ENCODE measurements around the gene NDUFA7.
"Not testable (repeated sequence)": the region's sequence is repeated elsewhere in the genome, so short reads cannot be mapped to it uniquely, and the experiment has no call there.

Gene NDUFA7

DNA sequence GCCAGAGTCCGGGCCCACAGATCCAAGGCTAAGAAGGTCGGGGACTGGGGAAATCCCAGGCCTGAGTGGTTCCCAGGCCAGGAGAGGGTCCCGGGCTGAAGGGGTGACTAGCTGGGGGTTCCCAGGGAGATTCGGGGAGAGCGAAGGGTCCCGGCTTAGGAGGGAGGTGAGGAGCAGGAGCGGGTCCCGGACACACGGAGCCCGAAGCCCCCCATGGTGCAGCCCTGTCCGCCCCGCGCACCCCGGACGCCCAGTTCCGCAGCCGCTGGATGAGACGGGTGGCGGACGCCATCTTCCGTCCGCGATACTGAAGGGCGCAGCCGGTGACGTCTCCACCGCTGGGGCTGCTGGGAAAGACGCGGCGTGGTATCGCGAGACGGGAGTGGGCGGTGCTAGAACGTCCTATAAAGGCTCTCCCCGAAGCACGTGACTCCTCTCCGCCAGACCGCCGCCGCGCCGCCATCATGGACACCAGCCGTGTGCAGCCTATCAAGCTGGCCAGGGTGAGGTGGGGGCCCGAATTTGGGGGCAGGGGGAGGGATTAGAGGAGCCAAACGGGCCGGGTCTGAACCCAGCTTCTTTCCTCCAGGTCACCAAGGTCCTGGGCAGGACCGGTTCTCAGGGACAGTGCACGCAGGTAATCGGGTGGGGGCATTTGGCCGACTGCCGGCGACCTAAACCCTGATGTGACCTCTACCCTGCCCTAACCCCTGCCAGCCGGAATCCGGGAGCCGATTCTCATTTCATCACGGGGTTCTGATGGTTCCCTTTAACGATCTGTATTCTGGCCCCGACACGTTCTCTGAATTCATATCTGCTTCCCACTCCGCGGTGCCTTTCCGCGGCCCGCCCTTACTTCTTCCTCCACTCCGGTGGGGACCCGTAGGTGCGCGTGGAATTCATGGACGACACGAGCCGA, at the start of gene NDUFA7, which contains the start of gene RPS28:
Gene NDUFA7 (minus strand): TSS at position 309 of the 919 bp plus-strand sequence. CDS start 17 bp downstream, at position 292.
Gene RPS28 (plus strand): TSS at position 430 of the 919 bp plus-strand sequence. CDS start 35 bp downstream, at position 465.
- DNase-seq = peak; percentile 57

DNA sequence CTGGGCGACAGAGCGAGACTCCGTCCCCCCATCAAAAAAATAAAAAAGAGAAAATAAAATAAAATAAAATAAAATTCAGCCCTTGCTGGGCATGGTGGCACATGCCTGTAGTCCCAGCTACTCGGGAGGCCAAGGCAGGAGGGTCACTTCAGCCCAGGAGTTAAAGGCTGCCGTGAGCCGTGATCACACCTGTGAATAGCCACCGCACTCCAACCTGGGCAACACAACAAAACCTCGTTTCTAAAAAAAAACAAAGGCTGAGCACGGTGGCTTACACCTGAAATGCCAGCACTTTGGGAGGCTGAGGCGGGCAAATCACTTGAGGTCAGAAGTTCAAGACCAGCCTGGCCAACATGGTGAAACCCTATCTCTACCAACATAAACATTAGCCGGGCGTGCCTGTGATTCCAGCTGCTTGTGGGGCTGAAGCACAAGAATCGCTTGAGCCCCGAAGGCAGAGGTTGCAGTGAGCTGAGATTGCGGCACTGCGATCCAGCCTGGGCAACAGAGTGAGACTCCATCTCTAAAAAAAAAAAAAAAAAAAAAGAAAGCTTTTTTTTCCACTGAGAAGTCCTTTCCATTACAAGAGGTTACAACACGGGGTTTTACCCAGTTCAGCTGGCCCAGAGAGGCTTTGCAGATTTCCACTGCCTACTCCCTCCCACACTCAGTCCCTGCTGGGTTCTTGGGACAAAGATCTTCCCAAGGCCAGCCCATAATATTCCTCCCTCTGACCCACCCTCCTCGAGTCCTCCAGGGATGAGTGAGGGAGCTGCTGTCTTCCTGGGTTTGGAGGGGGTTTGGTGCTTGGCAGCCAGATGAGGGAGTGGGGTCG, 49.2 kb upstream of the NDUFA7 start:
- no peak for DNase-seq

DNA sequence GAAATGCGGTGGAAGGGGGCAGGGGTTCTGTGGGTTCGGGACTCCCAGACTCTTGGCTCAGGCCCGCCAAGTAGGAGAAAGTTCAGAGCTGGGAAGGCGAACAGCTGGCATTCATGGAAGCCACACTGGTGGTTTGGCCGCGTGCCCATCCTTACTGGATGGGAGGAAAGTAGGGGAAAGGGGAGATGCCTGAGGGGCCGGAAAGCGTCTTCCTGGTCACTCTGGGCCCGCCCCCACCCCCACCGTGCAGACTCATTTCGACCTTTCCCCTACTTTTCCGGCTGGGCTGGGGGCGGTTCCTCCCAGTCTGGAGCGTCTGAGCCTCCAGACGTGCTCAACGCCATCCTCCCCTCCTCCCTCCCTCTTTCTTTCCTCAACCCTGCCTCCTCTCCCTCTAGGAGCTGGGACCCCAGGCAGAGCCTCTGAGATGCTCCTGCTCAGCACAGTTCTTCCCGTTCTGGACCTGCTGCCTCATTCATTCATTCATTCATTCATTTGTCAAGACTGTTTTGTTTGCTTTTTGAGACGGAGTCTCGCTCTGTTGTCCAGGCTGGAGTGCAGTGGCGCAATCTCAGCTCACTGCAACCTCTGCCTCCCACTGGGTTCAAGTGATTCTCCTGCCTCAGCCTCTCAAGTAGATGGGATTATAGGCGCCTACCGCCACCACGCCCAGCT, 46.3 kb upstream of the NDUFA7 start:
- peak; percentile 74 for DNase-seq

DNA sequence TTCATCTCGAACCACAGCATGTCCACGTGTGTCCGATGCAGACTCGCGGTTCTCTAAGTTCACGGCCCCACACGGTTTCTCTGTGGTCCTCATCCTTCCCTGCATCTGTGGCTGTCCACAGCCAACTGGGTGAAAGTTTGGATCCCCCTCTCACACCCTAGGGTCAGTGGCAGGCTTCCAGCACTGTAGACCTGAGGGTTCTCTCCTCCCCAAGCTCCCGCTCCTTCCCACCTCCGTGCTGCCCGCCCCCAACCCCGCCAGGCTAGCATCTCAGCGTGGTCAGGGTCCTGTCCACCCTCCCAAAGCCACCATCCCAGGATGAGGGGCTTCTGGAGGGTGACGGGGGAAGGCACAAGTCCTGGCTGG, 45.8 kb upstream of the NDUFA7 start:
- no peak for DNase-seq

DNA sequence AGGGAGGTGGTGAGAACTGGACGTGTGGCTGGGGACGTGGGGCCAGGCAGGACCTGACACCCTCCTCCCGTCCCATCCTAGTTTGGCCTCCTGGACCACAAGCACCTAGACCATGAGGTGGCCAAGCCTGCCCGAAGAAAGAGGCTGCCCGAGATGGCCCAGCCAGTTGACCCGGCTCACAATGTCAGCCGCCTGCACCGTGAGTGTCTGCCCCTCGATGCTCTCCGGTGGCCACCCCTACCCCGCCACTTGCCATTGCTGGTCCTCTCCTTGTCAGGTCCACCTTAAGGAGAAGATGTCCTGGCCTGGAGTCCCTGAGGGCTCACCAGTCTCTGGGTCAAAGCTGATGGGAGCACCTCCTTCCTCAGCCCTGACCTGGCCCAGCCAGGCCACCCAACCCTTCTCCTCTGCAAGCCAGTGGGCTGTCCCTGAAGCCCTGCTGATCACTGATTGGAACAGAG, 45.0 kb upstream of the NDUFA7 start:
- DNase-seq = no peak

DNA sequence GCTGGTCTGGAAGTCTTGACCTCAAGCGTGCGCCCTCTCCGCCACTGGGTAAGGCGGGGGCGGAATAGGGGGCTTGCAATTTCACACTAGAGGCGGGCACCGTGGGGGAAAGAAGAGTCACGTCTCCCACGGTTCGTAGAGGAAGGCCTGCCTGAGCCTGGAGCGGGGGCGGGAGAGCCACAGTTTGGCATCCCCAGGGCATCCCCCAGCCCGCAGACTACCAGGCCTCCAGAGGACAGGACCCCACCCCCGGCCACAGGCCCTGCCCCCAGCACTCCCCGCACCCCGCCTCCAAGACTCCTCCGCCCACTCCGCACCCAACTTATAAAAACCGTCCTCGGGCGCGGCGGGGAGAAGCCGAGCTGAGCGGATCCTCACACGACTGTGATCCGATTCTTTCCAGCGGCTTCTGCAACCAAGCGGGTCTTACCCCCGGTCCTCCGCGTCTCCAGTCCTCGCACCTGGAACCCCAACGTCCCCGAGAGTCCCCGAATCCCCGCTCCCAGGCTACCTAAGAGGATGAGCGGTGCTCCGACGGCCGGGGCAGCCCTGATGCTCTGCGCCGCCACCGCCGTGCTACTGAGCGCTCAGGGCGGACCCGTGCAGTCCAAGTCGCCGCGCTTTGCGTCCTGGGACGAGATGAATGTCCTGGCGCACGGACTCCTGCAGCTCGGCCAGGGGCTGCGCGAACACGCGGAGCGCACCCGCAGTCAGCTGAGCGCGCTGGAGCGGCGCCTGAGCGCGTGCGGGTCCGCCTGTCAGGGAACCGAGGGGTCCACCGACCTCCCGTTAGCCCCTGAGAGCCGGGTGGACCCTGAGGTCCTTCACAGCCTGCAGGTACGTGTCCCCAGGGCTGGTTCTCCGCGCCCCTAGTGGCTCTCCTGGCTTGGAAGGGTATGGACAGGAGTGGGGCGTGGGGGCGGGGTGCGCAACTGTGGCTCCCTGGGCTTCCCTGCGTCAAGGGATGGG, 42.9 kb upstream of the NDUFA7 start, which contains the start of gene ANGPTL4:
Gene ANGPTL4 (plus strand): TSS at position 353 of the 969 bp plus-strand sequence. CDS start 167 bp downstream, at position 520.
- DNase-seq = peak; percentile 11

DNA sequence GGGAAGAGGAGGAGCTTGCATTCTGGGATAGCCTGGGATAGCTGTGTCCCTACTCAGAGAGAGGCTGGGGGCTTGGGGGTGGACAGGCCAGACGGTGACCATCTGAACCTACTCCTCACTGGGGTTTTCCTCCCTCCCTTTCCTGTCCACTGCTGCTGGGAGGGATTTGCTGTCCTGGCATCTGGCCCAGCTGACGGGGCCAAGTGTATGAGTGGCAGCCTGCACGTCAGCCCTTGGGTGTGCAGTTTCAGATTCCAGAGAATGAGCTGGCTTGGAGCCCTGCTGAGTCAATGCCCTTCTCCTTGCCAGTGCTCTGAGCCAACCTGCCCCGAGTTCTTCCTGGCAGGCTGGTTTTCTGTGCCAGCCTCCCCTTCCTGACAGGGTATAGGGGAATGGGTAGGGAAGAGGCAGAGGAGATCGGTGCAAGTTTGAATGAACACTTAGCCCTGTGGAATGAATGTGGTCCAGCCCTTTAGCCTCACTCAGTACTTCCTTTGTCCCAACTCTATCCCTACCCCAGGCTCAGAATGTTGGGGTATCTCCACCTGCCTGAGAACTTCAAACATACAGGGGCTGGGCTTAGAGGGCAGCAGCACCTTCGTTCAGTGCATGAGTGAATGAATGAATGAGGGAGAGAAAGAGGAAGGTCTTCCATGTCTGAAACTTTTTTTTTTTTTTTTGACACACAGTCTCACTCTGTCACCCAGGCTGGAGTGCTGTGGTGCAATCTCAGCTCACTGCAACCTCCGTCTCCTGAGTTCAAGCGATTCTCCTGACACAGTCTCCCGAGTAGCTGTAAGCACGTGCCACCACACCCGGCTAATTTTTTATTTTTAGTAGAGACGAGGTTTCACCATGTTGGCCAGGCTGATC, 41.0 kb upstream of the NDUFA7 start:
- peak; percentile 83 for DNase-seq

DNA sequence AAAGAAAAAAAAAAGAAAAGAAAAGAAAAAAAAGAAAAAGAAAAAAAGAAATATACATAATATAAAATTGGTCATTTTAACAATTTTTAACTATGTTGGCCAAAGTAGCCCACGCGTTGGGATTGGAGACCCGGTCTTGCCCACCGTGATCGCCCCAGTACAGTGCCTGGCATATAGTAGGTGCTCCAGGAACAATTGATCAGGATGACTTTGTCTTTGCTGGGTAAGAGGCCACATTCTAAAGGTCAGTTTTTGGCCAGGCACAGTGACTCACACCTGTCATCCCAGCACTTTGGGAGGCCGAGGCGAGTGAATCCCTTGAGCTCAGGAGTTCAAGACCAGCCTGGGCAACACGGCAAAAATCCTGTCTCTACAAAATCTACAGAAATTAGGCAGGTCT, 39.0 kb upstream of the NDUFA7 start:
- no peak for DNase-seq

DNA sequence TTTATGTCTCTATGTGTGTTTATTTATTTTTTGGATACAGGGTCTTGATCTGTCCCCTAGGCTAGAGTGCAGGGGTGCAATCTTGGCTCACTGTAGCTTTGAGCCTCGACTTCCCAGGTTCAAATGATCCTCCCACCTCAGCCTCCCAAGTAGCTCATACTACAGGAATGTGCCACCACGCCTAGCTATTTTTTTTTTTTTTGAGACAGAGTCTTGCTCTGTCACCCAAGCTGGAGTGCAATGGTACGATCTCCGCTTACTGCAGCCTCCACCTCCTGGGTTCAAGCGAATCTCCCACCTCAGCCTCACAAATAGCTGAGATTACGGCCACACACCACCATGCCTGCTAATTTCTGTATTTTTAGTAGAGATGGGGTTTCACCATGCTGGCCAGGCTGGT, 37.8 kb upstream of the NDUFA7 start:
- DNase-seq = no peak

DNA sequence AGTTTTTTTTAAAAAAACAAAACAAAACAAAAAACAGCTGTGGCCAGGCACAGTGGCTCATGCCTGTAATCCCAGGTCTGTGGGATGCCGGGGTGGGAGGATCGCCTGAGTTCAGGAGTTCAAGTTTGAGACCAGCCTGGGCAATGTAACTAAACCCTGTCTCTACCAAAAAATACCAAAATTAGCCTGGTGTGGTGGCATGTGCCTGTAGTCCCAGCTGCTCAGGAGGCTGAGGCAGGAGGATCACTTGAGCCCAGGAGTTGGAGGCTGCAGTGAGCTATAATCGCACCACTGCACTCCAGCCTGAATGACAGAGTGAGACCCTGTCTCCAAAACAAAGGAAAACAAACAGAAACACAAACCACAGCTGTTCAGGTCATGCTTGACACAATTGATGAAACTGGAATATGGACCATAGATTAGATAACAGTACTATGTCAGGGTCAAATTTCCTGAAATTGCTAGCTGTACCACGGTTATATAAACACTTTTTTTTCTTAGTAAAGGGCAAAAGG, 35.9 kb upstream of the NDUFA7 start:
- no peak for DNase-seq

DNA sequence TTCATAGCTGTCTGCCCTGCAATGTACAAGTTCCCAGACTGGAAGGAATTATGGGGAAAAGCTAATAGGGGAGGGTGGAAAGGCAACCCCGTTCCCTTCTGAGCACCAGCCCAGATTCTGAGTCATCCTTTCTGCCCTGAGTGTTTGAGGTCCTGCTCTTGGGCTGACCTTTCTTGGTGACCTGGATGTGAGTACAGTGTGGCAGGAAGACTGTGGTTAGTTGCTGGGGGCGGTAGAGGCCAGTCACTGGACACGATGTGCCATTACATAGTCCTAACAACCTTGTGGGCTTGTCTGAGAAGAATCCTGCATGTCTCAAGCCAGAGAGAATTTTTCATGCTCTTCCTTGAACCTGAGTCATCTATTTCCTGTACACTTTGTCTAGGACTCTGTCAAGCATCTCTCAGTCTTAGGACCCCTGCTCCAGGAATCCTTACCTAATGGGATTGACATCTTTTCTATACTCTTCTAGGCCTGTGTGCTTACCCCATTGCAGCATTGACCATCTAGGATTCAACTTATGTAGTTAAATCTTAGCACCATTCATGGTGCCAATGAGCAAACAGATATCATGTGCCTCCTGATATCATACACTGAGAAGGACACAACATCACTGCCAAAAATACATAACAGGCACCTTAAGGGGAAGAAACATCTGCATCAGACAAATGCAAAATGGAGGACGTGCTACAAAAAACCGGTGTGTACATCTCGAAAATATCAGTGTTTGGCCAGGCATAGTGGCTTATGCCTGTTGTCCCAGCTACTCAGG, 34.6 kb upstream of the NDUFA7 start:
- DNase-seq = no peak

DNA sequence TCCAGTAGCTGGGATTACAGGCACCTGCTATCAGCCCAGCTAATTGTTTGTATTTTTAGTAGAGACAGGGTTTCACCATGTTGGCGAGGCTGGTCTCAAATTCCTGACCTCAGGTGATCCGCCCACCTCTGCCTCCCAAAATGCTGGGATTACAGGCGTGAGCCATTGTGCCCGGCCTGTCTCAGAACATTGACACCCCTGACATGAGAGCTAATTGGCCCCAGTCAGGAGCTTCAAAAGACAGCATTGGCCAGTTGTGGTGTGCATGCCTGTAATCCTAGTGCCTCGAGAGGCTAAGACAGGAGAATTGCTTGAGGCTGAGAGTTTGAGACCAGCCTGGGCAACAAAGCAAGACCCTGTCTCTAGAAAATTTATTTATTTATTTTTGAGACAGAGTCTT, 31.7 kb upstream of the NDUFA7 start:
- not testable (repeated sequence) for DNase-seq

DNA sequence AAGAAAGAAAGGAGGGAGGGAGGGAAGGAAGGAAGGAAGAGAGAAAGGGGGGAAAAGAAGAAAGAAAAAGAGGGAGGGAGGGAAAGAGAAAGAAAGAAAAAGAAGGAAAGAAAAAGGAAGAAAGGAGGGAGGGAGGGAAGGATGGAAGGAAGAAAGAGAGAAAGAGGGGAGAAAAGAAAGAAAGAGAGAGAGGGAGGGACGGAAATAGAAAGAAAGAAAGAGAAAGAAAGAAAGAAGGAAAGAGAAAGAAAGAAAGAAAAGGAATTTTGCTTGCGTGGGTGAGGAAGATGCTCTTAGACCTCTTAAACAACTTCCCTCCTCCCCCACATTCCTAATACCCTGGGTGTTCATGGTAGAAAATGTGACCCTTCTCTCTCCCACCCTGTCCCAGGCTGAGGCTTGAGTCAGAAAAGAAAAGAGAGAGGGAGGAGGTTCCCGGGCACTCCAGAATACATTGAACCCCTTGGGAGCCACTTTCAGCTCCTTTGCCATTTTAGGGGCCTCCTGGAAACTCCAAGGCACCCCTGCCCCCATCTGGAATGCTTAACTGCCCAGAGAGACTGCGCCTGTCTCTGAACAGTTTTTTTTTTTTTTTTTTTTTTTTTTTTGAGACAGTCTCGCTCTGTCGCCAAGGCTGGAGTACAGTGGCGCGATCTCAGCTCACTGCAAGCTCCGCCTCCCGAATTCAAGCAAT, 31.1 kb upstream of the NDUFA7 start:
- DNase-seq = no peak

DNA sequence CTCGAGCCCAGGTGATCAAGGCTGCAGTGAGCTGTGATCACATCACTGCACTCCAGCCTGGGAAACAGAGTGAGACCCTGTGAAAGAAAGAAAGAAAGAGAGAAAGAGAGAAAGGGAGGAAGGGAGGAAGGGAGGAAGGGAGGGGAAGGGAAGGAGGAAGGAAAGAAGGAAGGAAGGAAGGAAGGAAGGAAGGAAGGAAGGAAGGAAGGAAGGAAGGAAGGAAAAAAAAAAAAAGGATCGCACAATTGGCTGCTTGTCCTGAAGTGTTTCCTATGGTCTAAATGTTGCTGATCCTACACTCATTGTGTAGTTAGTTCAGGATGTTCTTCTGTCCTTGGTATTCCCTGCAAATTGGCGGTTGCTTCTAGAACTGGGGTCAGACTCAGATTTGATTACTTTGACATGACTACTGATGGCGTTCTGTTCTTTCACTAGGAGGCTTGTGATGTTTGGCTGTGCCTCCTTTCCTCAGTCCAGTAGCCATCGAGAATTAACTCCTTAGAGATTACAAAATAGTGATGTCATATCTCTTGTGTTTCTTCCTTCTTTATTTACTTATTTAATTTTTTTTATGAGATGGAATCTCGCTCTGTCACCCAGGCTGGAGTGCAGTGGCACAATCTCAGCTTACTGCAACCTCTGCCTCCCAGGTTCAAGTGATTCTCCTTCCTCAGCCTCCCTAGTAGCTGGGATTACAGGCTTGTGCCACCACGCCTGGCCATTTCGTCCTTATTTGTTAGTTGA, 28.6 kb upstream of the NDUFA7 start:
- not testable (repeated sequence) for DNase-seq

DNA sequence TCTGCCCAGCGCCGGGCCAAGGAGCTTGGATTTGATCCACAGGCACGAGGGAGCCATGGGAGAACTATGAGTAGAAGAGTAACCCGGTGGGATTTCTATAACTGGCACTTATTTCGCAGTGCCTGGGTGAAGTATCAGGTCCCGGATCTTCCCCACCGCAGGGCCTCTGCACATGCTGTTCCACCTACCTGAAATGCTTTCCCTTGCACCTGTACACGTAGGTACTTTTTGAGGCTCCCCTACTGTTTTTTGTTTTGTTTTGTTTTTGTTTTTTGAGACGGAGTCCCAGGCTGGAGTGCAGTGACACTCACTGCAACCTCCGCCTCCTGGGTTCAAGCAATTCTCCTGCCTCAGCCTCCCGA, 22.3 kb upstream of the NDUFA7 start:
- no peak for DNase-seq

DNA sequence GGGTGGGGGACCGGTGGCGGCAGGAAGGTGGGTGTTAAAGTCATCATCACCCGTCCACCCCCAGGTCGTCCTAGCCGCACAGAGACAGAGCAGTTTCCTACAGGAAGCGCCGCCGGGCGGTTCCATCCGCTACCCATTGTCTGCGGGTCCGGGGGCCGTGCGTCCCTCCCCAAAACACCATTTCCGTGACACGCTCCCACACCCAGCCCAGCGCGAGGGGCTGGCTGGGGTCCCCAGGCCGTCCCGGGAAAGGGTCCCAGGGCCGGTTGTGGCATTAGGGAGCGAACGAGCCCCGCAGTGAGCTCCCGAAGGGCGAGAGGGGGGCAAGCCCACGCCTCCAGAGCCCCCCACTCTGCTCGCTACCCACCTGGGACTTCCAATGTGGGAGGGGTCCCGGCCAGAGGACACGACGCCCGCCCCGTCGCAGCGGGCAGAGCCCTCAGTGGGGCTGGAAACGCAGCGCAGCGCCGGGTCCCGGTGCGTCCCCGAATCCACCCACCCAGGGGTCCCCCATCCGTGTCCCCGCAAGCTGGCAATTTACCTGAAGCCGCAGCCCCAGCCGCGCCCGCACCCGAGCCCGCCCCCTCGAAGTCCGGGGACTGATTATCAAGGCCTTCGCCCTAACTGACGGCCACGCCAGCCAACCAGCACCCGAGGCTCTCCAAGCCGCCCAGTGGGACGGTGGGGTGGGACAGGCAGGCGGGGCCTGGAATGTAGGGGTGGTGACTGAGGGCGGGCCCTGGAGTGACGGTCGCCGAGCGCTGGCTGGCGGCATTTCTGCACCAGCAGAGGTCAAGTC, 21.7 kb upstream of the NDUFA7 start, which contains the start of gene KANK3:
Gene KANK3 (minus strand): TSS at position 579 of the 799 bp plus-strand sequence. CDS start 5,434 bp downstream, outside the sequence.
- DNase-seq = peak; percentile 93

DNA sequence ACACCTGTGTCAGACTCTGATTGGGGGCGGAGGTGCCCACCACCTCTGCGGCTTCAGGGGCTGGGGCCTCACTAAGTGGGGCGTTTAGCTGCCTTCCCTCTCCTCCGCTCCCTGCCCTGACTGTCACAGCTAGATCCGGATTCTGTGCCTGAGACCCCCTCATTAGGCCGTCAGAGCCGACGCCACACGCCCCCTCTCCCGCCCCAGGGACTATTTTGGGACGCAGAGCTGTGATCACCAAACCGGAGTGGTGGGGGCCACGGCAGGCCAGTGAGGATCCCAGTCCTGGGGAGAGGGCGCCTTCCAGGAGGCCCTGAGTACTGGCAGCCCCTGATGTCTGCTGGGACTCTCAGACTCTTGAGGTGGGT, 21.1 kb upstream of the NDUFA7 start:
- DNase-seq = no peak

All from 8988T (cell line).